H9 (cell line): Measurements from ENCODE around the gene DAAM2. TPM values are rescaled to one million over a fixed set of nuclear protein-coding genes. Genes with fewer than 3 reads are reported as not detected.

Source experiments
- DNase-seq: peaks from one replicate; pipeline ENCODE4 v3.0.0-alpha.2; 2017
- H2AFZ ChIP-seq: one replicate; pipeline ENCODE4 v1.6.1; 2013; ENCODE audit warnings: mild to moderate bottlenecking, low read length, control low read depth, moderate library complexity
- H2AK5ac ChIP-seq: 2 replicates; pipeline ENCODE4 v1.6.1; 2013; ENCODE audit warnings: low read length, control low read depth, mixed read lengths; ENCODE audit not compliant: insufficient read length
- H2BK120ac ChIP-seq: one replicate; pipeline ENCODE4 v1.6.1; 2013; ENCODE audit warnings: low read depth, mild to moderate bottlenecking, low read length, control low read depth, inconsistent platforms; ENCODE audit not compliant: poor library complexity, severe bottlenecking
- H2BK12ac ChIP-seq: 2 replicates; pipeline ENCODE4 v1.6.1; 2013; ENCODE audit warnings: low read length, control low read depth, mixed read lengths, low read depth; ENCODE audit not compliant: insufficient read length
- H2BK15ac ChIP-seq: 2 replicates; pipeline ENCODE4 v1.6.1; 2013; ENCODE audit warnings: low read depth, low read length, control low read depth
- H2BK20ac ChIP-seq: one replicate; pipeline ENCODE4 v1.6.1; 2013; ENCODE audit warnings: low read depth, mild to moderate bottlenecking, low read length, control low read depth, inconsistent platforms; ENCODE audit not compliant: poor library complexity, severe bottlenecking
- H2BK5ac ChIP-seq: 2 replicates; pipeline ENCODE4 v1.6.1; 2013; ENCODE audit warnings: low read length, control low read depth, mixed read lengths; ENCODE audit not compliant: insufficient read length
- H3K14ac ChIP-seq: 2 replicates; pipeline ENCODE4 v1.6.1; 2013; ENCODE audit warnings: low read length, control low read depth; ENCODE audit not compliant: insufficient read depth
- H3K18ac ChIP-seq: 2 replicates; pipeline ENCODE4 v1.6.1; 2013; ENCODE audit warnings: low read depth, mild to moderate bottlenecking, mixed read lengths, low read length, control low read depth; ENCODE audit not compliant: insufficient read length
- H3K23ac ChIP-seq: 2 replicates; pipeline ENCODE4 v1.6.1; 2013; ENCODE audit warnings: low read length, control low read depth, mixed read lengths, low read depth; ENCODE audit not compliant: insufficient read length
- H3K23me2 ChIP-seq: 2 replicates; pipeline ENCODE4 v1.6.1; 2013; ENCODE audit warnings: low read depth, mild to moderate bottlenecking, mixed read lengths, low read length, control low read depth; ENCODE audit not compliant: insufficient read length, poor library complexity, severe bottlenecking
- H3K27ac ChIP-seq: 2 replicates; pipeline ENCODE4 v1.5.1; 2013; ENCODE audit warnings: low read length, control low read depth, mixed read lengths, low read depth; ENCODE audit not compliant: insufficient read length
- H3K27me3 ChIP-seq: 2 replicates; pipeline ENCODE4 v1.6.1; 2013; ENCODE audit warnings: low read length, control low read depth, inconsistent platforms; ENCODE audit not compliant: insufficient read depth
- H3K4ac ChIP-seq: 2 replicates; pipeline ENCODE4 v1.6.1; 2013; ENCODE audit warnings: low read depth, mild to moderate bottlenecking, control low read depth, inconsistent platforms, low read length, moderate library complexity
- H3K4me1 ChIP-seq: 2 replicates; pipeline ENCODE4 v1.6.1; 2013; ENCODE audit warnings: low read length, control low read depth, inconsistent platforms; ENCODE audit not compliant: insufficient read depth
- H3K4me2 ChIP-seq: 2 replicates; pipeline ENCODE4 v1.6.1; 2013; ENCODE audit warnings: low read length, control low read depth, mixed read lengths; ENCODE audit not compliant: insufficient read length, insufficient read depth
- H3K56ac ChIP-seq: 2 replicates; pipeline ENCODE4 v1.6.1; 2013; ENCODE audit warnings: low read depth, mild to moderate bottlenecking, mixed read lengths, low read length, control low read depth; ENCODE audit not compliant: insufficient read length
- H3K79me1 ChIP-seq: 2 replicates; pipeline ENCODE4 v1.6.1; 2013; ENCODE audit warnings: low read depth, mild to moderate bottlenecking, moderate library complexity, low read length, control low read depth, inconsistent platforms; ENCODE audit not compliant: insufficient read depth, poor library complexity, severe bottlenecking
- H3K79me2 ChIP-seq: 2 replicates; pipeline ENCODE4 v1.6.1; 2013; ENCODE audit warnings: low read length, control low read depth, inconsistent platforms; ENCODE audit not compliant: insufficient read depth
- H3K9ac ChIP-seq: 2 replicates; pipeline ENCODE4 v1.6.1; 2013; ENCODE audit warnings: low read length, control low read depth, mixed read lengths; ENCODE audit not compliant: insufficient read length; ENCODE audit errors: extremely low read depth
- H3K9me3 ChIP-seq: one replicate; pipeline ENCODE4 v1.6.1; 2013; ENCODE audit warnings: low read depth, low read length, inconsistent platforms; ENCODE audit not compliant: control insufficient read depth
- H3T11ph ChIP-seq: one replicate; pipeline ENCODE4 v1.6.1; 2013; ENCODE audit warnings: mild to moderate bottlenecking, low read length, control low read depth, inconsistent platforms
- H4K20me1 ChIP-seq: one replicate; pipeline ENCODE4 v1.6.1; 2013; ENCODE audit not compliant: control insufficient read depth, insufficient read length, insufficient read depth
- H4K5ac ChIP-seq: 2 replicates; pipeline ENCODE4 v1.6.1; 2013; ENCODE audit warnings: low read depth, mild to moderate bottlenecking, mixed read lengths, low read length, control low read depth; ENCODE audit not compliant: insufficient read length
- H4K8ac ChIP-seq: replicated peaks from 2 replicates; pipeline ENCODE4 v1.6.1; 2013; ENCODE audit warnings: low read length, control low read depth, mixed read lengths, low read depth; ENCODE audit not compliant: insufficient read length
- H4K91ac ChIP-seq: 2 replicates; pipeline ENCODE4 v1.6.1; 2013; ENCODE audit warnings: low read depth, mild to moderate bottlenecking, moderate library complexity, mixed read lengths, low read length, control low read depth; ENCODE audit not compliant: insufficient read length
- H3K27ac Mint-ChIP-seq, 3 experiments: 2 replicates in 2 of 3; 3 replicates in 1 of 3; pipeline ENCODE4 v1.8.0; 2020 to 2021; ENCODE audit warnings: mixed read lengths in 3 of 3, mild to moderate bottlenecking in 1 of 3, moderate library complexity in 1 of 3
- H3K27me3 Mint-ChIP-seq: 2 replicates; pipeline ENCODE4 v1.8.0; 2021; ENCODE audit warnings: low read depth, mild to moderate bottlenecking, moderate library complexity, mixed read lengths
- H3K36me3 Mint-ChIP-seq, 3 experiments: 2 replicates in 2 of 3; 3 replicates in 1 of 3; pipeline ENCODE4 v1.8.0; 2020 to 2021; ENCODE audit warnings: low read depth in 3 of 3, mixed read lengths in 3 of 3; ENCODE audit not compliant: insufficient read depth in 1 of 3
- H3K4me1 Mint-ChIP-seq, 2 experiments: 2 replicates each; pipeline ENCODE4 v1.8.0; 2020; ENCODE audit warnings: mixed read lengths in 2 of 2
- H3K4me3 Mint-ChIP-seq, 2 experiments: 2 replicates in 1 of 2; 3 replicates in 1 of 2; pipeline ENCODE4 v1.8.0; 2020 to 2021; ENCODE audit warnings: mild to moderate bottlenecking in 2 of 2, mixed read lengths in 2 of 2, moderate library complexity in 1 of 2
- H3K9me3 Mint-ChIP-seq, 2 experiments: 2 replicates in 1 of 2; 3 replicates in 1 of 2; pipeline ENCODE4 v1.8.0; 2020; ENCODE audit warnings: mild to moderate bottlenecking in 2 of 2, mixed read lengths in 2 of 2, moderate library complexity in 1 of 2
- WGBS: extraction: QIAGEN DNeasy Blood & Tissue Kit; methylation state at CpG from one replicate; pipeline ENCODE4 v1.1.7; 2013; ENCODE audit warnings: missing lambda C conversion rate, low lambda C conversion rate, mixed read lengths; ENCODE audit not compliant: insufficient read length; ENCODE audit errors: extremely low coverage; 5-methylcytosine and 5-hydroxymethylcytosine counted together
- total RNA-seq: library from RNA; stranded (reverse); gene quantifications from 2 replicates; pipeline ENCODE4 v1.2.1, GENCODE V29; 2021
- TF ChIP-seq, protein P1 (sequence below): fragments of 200-600 bp; sonication (generic); conservative IDR thresholded peaks from 3 replicates; pipeline ENCODE4 v1.8.0; 2021; ENCODE audit warnings: antibody characterized with exemption, mild to moderate bottlenecking

The DAAM2 gene
- total RNA-seq, 1 experiment from 2014 or later: 1.1 TPM

DNA sequence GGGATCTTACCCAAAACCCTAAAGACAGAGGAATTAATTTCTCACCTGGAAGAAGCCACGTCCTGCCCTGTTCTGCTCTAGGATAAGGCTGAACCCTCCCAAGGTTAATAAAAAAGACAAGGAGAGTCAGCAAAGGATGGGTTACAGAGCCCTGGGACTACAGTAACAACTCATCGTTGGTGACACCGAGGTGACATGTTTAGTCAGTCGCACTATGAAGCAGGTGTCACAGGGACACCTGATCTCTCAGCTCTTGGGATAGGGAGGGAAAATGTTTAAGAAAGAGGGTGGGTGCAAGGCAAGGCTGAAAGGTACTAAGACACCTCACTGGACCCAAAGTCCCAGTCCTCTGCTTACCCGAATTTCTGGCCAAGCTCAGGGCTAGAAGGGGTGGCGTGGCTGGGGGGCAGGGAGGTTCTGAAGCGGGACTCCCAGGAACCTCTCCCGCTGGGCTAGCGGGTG, 141.5 kb downstream of the DAAM2 start:
- TF ChIP-seq, protein P1, sequence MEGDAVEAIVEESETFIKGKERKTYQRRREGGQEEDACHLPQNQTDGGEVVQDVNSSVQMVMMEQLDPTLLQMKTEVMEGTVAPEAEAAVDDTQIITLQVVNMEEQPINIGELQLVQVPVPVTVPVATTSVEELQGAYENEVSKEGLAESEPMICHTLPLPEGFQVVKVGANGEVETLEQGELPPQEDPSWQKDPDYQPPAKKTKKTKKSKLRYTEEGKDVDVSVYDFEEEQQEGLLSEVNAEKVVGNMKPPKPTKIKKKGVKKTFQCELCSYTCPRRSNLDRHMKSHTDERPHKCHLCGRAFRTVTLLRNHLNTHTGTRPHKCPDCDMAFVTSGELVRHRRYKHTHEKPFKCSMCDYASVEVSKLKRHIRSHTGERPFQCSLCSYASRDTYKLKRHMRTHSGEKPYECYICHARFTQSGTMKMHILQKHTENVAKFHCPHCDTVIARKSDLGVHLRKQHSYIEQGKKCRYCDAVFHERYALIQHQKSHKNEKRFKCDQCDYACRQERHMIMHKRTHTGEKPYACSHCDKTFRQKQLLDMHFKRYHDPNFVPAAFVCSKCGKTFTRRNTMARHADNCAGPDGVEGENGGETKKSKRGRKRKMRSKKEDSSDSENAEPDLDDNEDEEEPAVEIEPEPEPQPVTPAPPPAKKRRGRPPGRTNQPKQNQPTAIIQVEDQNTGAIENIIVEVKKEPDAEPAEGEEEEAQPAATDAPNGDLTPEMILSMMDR: no peak
- Histone ChIP-seq H3K4me1 (no peaks in the 10 kb centered on the region; the same call in 1 of the 2 replicates), H3K23ac (no peak overlapping the region), H3K27me3 (no peaks in the 10 kb centered on the region; the same call in 1 of the 2 replicates), H2BK15ac (no peak overlapping the region), H2AFZ (no peak overlapping the region), H3K56ac (no peak overlapping the region), H3K4me2 (peak overlapping the region; percentile 80), H3K14ac (0 out of 2 replicates have a peak overlapping the region, but pooled peaks have one; percentile 55), H2BK5ac (no peak overlapping the region), H3K9ac (peak overlapping the region; percentile 37), H3K18ac (no peak overlapping the region), H2AK5ac (no peak overlapping the region), H3K79me2 (no peaks in the 10 kb centered on the region), H4K20me1 (no peaks in the 10 kb centered on the region), H3K4ac (no peak overlapping the region), H3K27ac (no peak overlapping the region), H2BK12ac (no peak overlapping the region), H3K79me1 (no peaks in the 10 kb centered on the region), H4K5ac (no peak overlapping the region), H2BK120ac (no peak overlapping the region), H3K23me2 (peaks cover 4% of the 10 kb centered on the region), H4K91ac (no peak overlapping the region), H4K8ac (no peak overlapping the region), H3K9me3 (no peaks in the 10 kb centered on the region), H2BK20ac (no peak overlapping the region), H3T11ph (no peak overlapping the region)
- Mint-ChIP-seq H3K27me3 (peaks cover 17% of the 10 kb centered on the region), H3K36me3 (peaks cover 5 to 11% (median 6%) of the 10 kb centered on the region in 3 experiments; a peak in 6 of 7 replicates), H3K9me3 (no peaks in the 10 kb centered on the region), H3K4me1 (peaks cover 43 to 45% of the 10 kb centered on the region in 2 experiments), H3K4me3 (peak overlapping the region; percentile 75 to 96), H3K27ac (peak overlapping the region in 1 of 3 experiments; percentile 62; a peak in 1 of 7 replicates)
- no peak for DNase-seq
- WGBS: no CpG with 5 or more reads among the region's 9 CpGs
